SKM-1 treated with dmso at 0.1 percent for 144 hours (cell line): ENCODE measurements around the gene TMPRSS7.
"Not testable (repeated sequence)": the region's sequence is repeated elsewhere in the genome, so short reads cannot be mapped to it uniquely, and the experiment has no call there.

Experiments
- DNase-seq: peaks from one replicate; lab custom pipeline; 2025; ENCODE audit not compliant: unreplicated experiment; lab: John Stamatoyannopoulos, UW

Gene TMPRSS7

GRCh38 chr3:112012205-112012992 lies 22.1 kb upstream of the TMPRSS7 start:
- no peak for DNase-seq

GRCh38 chr3:112013058-112013783 lies 21.3 kb upstream of the TMPRSS7 start:
- DNase-seq = peak; percentile 41

- no peak for DNase-seq
These were observed 20.8 kb upstream of the TMPRSS7 start for GRCh38 chr3:112013784-112014143.

- DNase-seq = no peak
These were observed 17.4 kb upstream of the TMPRSS7 start for GRCh38 chr3:112017091-112017490.

- no peak for DNase-seq
These were observed 15.8 kb upstream of the TMPRSS7 start for GRCh38 chr3:112018712-112019111.

GRCh38 chr3:112019716-112020115 lies 14.8 kb upstream of the TMPRSS7 start:
- no peak for DNase-seq

GRCh38 chr3:112020674-112021085 lies 13.9 kb upstream of the TMPRSS7 start:
- DNase-seq = no peak

GRCh38 chr3:112027142-112027541 lies 7.4 kb upstream of the TMPRSS7 start:
- no peak for DNase-seq

- no peak for DNase-seq
These were observed 6.7 kb upstream of the TMPRSS7 start for GRCh38 chr3:112027826-112028225.

- DNase-seq = no peak
These were observed 3.6 kb upstream of the TMPRSS7 start for GRCh38 chr3:112030901-112031300.

GRCh38 chr3:112032098-112032731 lies 2.3 kb upstream of the TMPRSS7 start:
- DNase-seq = no peak

GRCh38 chr3:112035241-112035640 lies 705 bp downstream of the TMPRSS7 start:
- DNase-seq = no peak

GRCh38 chr3:112037194-112037593 lies 2.7 kb downstream of the TMPRSS7 start:
- not testable (repeated sequence) for DNase-seq

- DNase-seq = no peak
These were observed 4.3 kb downstream of the TMPRSS7 start for GRCh38 chr3:112038863-112039262.

GRCh38 chr3:112041321-112041720 lies 6.8 kb downstream of the TMPRSS7 start:
- DNase-seq = no peak

- DNase-seq = no peak
These were observed 8.3 kb downstream of the TMPRSS7 start for GRCh38 chr3:112042842-112043280.

GRCh38 chr3:112043621-112044201 lies 9.2 kb downstream of the TMPRSS7 start:
- peak; percentile 61 for DNase-seq

- no peak for DNase-seq
These were observed 12.1 kb downstream of the TMPRSS7 start for GRCh38 chr3:112046599-112046998.

GRCh38 chr3:112047264-112047663 lies 12.7 kb downstream of the TMPRSS7 start:
- no peak for DNase-seq

- no peak for DNase-seq
These were observed 14.4 kb downstream of the TMPRSS7 start for GRCh38 chr3:112048911-112049310.

GRCh38 chr3:112053229-112053628 lies 18.7 kb downstream of the TMPRSS7 start:
- DNase-seq = no peak
